A673 (cell line): Measurements from ENCODE around the gene PSMD8. TPM values are rescaled to one million over a fixed set of nuclear protein-coding genes. Genes with fewer than 3 reads are reported as not detected.

Source experiments
- BruUV-seq: library from RNA; stranded (reverse); fragments of 400-500 nt; replicated peaks from 2 replicates; lab custom pipeline; 2021; lab: Mats Ljungman, UMichigan
- CTCF ChIA-PET: fragments of 300-600 bp; sonication (Branson Sonifier 250); formaldehyde crosslinking; loops from one replicate; lab custom pipeline; 2022; ENCODE audit warnings: antibody characterized with exemption; lab: Charles Lee
- POLR2A ChIA-PET: fragments of 300-600 bp; sonication (Branson Sonifier 250); formaldehyde crosslinking; loops from one replicate; lab custom pipeline; 2022; ENCODE audit warnings: antibody characterized with exemption; ENCODE audit not compliant: low non-redundant PET; lab: Charles Lee
- DNase-seq: peaks from one replicate; pipeline ENCODE4 v3.0.0-alpha.2; 2015; ENCODE audit warnings: low spot score
- H3K27ac ChIP-seq: fragments of 200-600 bp; sonication (generic); 2 replicates; pipeline ENCODE4 v1.5.1; 2016; ENCODE audit warnings: mixed run types, low read depth, mild to moderate bottlenecking, mixed read lengths, antibody characterized with exemption, low read length; ENCODE audit not compliant: poor library complexity, severe bottlenecking
- H3K27me3 ChIP-seq: fragments of 200-600 bp; sonication (generic); replicated peaks from 2 replicates; pipeline ENCODE4 v1.6.1; 2017; ENCODE audit warnings: mixed run types, low read depth, mild to moderate bottlenecking, mixed read lengths, antibody characterized with exemption, low read length; ENCODE audit not compliant: insufficient read depth, poor library complexity
- H3K36me3 ChIP-seq: fragments of 200-600 bp; sonication (generic); 2 replicates; pipeline ENCODE4 v1.6.1; 2016; ENCODE audit warnings: mixed run types, mild to moderate bottlenecking, mixed read lengths, antibody characterized with exemption, low read length; ENCODE audit not compliant: insufficient read depth, poor library complexity, severe bottlenecking
- H3K4me1 ChIP-seq: fragments of 200-600 bp; sonication (generic); 2 replicates; pipeline ENCODE4 v1.6.1; 2017; ENCODE audit warnings: mixed run types, mild to moderate bottlenecking, mixed read lengths, antibody characterized with exemption, low read length; ENCODE audit not compliant: insufficient read depth, poor library complexity, severe bottlenecking
- H3K4me3 ChIP-seq: fragments of 200-600 bp; sonication (generic); 2 replicates; pipeline ENCODE4 v1.5.1; 2016; ENCODE audit warnings: low read depth, mixed run types, mild to moderate bottlenecking, mixed read lengths, low read length; ENCODE audit not compliant: poor library complexity, severe bottlenecking
- H3K9me3 ChIP-seq: fragments of 200-600 bp; sonication (generic); 2 replicates; pipeline ENCODE4 v1.6.1; 2016; ENCODE audit warnings: mixed run types, low read depth, mild to moderate bottlenecking, mixed read lengths, antibody characterized with exemption, low read length; ENCODE audit not compliant: poor library complexity, severe bottlenecking
- EZH2 ChIP-seq: fragments of 200-600 bp; sonication (generic); IDR thresholded peaks from 2 replicates; pipeline ENCODE4 v1.6.1; 2017; ENCODE audit warnings: borderline replicate concordance, low read depth, mild to moderate bottlenecking, mixed read lengths, antibody characterized with exemption, low read length; ENCODE audit not compliant: poor library complexity, severe bottlenecking
- intact Hi-C: fragments of 100-400 bp; cut with micrococcal nuclease; formaldehyde crosslinking; loops from one replicate; pipeline ENCODE4 v1.10.0; 2022; ENCODE audit not compliant: unreplicated experiment
- total RNA-seq: library from RNA; stranded (reverse); gene quantifications from 2 replicates; pipeline ENCODE4 v1.2.3, GENCODE V29; 2021

The PSMD8 gene
- total RNA-seq, 1 experiment from 2014 or later: 321 TPM

- Histone ChIP-seq H3K27me3 (peaks cover 11% of the 10 kb centered on the region), H3K36me3 (no peaks in the 10 kb centered on the region), H3K9me3 (no peaks in the 10 kb centered on the region), H3K4me3 (no peak within 1 kb of the TSS), H3K4me1 (no peaks in the 10 kb centered on the region), H3K27ac (no peak within 1 kb of the TSS)
- no peak for TF ChIP-seq EZH2
- no TSS peak for BruUV-seq
- intact Hi-C loops: no loop called here
- CTCF ChIA-PET: no interaction called here
- POLR2A ChIA-PET: no interaction called here
- DNase-seq: peak; percentile 53
Observed at GRCh38 chr19:38433268-38433733, 58.9 kb downstream of the PSMD8 start, which contains the start of gene RYR1. Gene RYR1 (plus strand): TSS chr19:38433691. CDS start chr19:38433830, 139 bp downstream.

Other genes with a start within 250 kb of the PSMD8 start
- gene DPF1, start 150.3 kb upstream of the PSMD8 start, total RNA-seq: 6.3 and 8.1 TPM in 2 replicates
- 1.1 TPM in 1 of 2 replicates, not detected in the other for gene PPP1R14A, start 118.2 kb upstream of the PSMD8 start, total RNA-seq
- 0.42 TPM in 1 of 2 replicates, not detected in the other for gene SPINT2, start 110.0 kb upstream of the PSMD8 start, total RNA-seq
- not detected in 2 replicates for gene C19orf33, start 70.3 kb upstream of the PSMD8 start, total RNA-seq
- gene YIF1B, start 58.6 kb upstream of the PSMD8 start, total RNA-seq: 57.6 and 66.2 TPM in 2 replicates
- gene KCNK6, start 54.7 kb upstream of the PSMD8 start, total RNA-seq: 0.11 TPM in 1 of 2 replicates, not detected in the other
- 1.2 and 1.3 TPM in 2 replicates for gene CATSPERG, start 38.7 kb upstream of the PSMD8 start, total RNA-seq
- 0.83 and 1.3 TPM in 2 replicates for gene GGN, start 13.5 kb downstream of the PSMD8 start, total RNA-seq
- gene SPRED3, start 14.1 kb downstream of the PSMD8 start, total RNA-seq: 6.2 and 6.8 TPM in 2 replicates
- gene FAM98C, start 28.5 kb downstream of the PSMD8 start, total RNA-seq: 11.8 and 12.1 TPM in 2 replicates
- gene RASGRP4, start 51.6 kb downstream of the PSMD8 start, total RNA-seq: not detected in 2 replicates
- 0.28 and 0.55 TPM in 2 replicates for gene RYR1, start 59.1 kb downstream of the PSMD8 start, total RNA-seq
- 1.5 and 3.5 TPM in 2 replicates for gene MAP4K1, start 243.4 kb downstream of the PSMD8 start, total RNA-seq
- gene EIF3K, start 244.6 kb downstream of the PSMD8 start, total RNA-seq: 316 and 338 TPM in 2 replicates